Neural progenitor cell (in vitro differentiated cells): ENCODE measurements around the gene PDE3A. TPM values are rescaled to one million over a fixed set of nuclear protein-coding genes. Genes with fewer than 3 reads are reported as not detected.

Experiments used
- DNase-seq: peaks from one replicate; pipeline ENCODE4 v3.0.0-alpha.2; 2016; ENCODE audit warnings: low spot score
- H2AFZ ChIP-seq: fragments of 200-600 bp; sonication (generic); replicated peaks from 2 replicates; pipeline ENCODE4 v1.6.1; 2016; ENCODE audit warnings: antibody characterized with exemption
- H3F3A ChIP-seq: fragments of 200-600 bp; sonication (generic); 2 replicates; pipeline ENCODE4 v1.6.1; 2016; ENCODE audit warnings: antibody characterized with exemption, low read depth
- H3K27ac ChIP-seq: fragments of 200-600 bp; sonication (generic); 2 replicates; pipeline ENCODE4 v1.5.1; 2016; ENCODE audit warnings: mild to moderate bottlenecking
- H3K27me3 ChIP-seq: fragments of 200-600 bp; sonication (generic); 2 replicates; pipeline ENCODE4 v1.6.1; 2016; ENCODE audit warnings: mild to moderate bottlenecking, moderate library complexity
- H3K36me3 ChIP-seq: fragments of 200-600 bp; sonication (generic); 2 replicates; pipeline ENCODE4 v1.5.1; 2016
- H3K4me1 ChIP-seq: fragments of 200-600 bp; sonication (generic); 2 replicates; pipeline ENCODE4 v1.6.1; 2016; ENCODE audit warnings: mixed run types
- H3K4me2 ChIP-seq: fragments of 200-600 bp; sonication (generic); 2 replicates; pipeline ENCODE4 v1.6.1; 2016
- H3K4me3 ChIP-seq: fragments of 200-600 bp; sonication (generic); 2 replicates; pipeline ENCODE4 v1.5.1; 2016
- H3K79me2 ChIP-seq: fragments of 200-600 bp; sonication (generic); 2 replicates; pipeline ENCODE4 v1.6.1; 2016; ENCODE audit warnings: low read depth
- H3K9ac ChIP-seq: fragments of 200-600 bp; sonication (generic); 2 replicates; pipeline ENCODE4 v1.6.1; 2016
- H3K9me3 ChIP-seq: fragments of 200-600 bp; sonication (generic); 2 replicates; pipeline ENCODE4 v1.5.1; 2016; ENCODE audit warnings: low read depth
- H4K20me1 ChIP-seq: fragments of 200-600 bp; sonication (generic); 2 replicates; pipeline ENCODE4 v1.6.1; 2016; ENCODE audit warnings: low read depth
- H3K27ac Mint-ChIP-seq: 3 replicates; pipeline ENCODE4 v1.8.0; 2021; ENCODE audit warnings: mixed read lengths
- H3K27me3 Mint-ChIP-seq: 2 replicates; pipeline ENCODE4 v1.8.0; 2022; ENCODE audit warnings: low read depth, mild to moderate bottlenecking, inconsistent platforms, moderate library complexity, mixed read lengths; ENCODE audit not compliant: insufficient read depth
- H3K36me3 Mint-ChIP-seq: 3 replicates; pipeline ENCODE4 v1.8.0; 2021; ENCODE audit warnings: mixed read lengths
- H3K4me1 Mint-ChIP-seq: 3 replicates; pipeline ENCODE4 v1.8.0; 2021; ENCODE audit warnings: mixed read lengths
- H3K4me3 Mint-ChIP-seq: 3 replicates; pipeline ENCODE4 v1.8.0; 2021; ENCODE audit warnings: mild to moderate bottlenecking, moderate library complexity, mixed read lengths
- H3K9me3 Mint-ChIP-seq: 3 replicates; pipeline ENCODE4 v1.8.0; 2020; ENCODE audit warnings: mixed read lengths
- EZH2 ChIP-seq: fragments of 200-600 bp; sonication (generic); IDR thresholded peaks from 2 replicates; pipeline ENCODE4 v1.6.1; 2017; ENCODE audit warnings: antibody characterized with exemption, mild to moderate bottlenecking, moderate library complexity
- EZH2phosphoT487 ChIP-seq: fragments of 200-600 bp; sonication (generic); IDR thresholded peaks from 2 replicates; pipeline ENCODE4 v1.6.1; 2017; ENCODE audit warnings: antibody characterized with exemption
- total RNA-seq: library from RNA; depleted of rRNA; stranded (reverse); fragments of >200 nt; gene quantifications from 2 replicates; pipeline ENCODE4 v1.2.3, GENCODE V29; 2015; ENCODE audit warnings: low replicate concordance
- TF ChIP-seq, protein P1 (sequence below): fragments of 200-600 bp; sonication (generic); IDR thresholded peaks from 2 replicates; pipeline ENCODE4 v1.5.1; 2017; ENCODE audit warnings: antibody characterized with exemption, mild to moderate bottlenecking

The PDE3A gene
- total RNA-seq, 1 donor from 2014 or later = 0.47 TPM

DNA sequence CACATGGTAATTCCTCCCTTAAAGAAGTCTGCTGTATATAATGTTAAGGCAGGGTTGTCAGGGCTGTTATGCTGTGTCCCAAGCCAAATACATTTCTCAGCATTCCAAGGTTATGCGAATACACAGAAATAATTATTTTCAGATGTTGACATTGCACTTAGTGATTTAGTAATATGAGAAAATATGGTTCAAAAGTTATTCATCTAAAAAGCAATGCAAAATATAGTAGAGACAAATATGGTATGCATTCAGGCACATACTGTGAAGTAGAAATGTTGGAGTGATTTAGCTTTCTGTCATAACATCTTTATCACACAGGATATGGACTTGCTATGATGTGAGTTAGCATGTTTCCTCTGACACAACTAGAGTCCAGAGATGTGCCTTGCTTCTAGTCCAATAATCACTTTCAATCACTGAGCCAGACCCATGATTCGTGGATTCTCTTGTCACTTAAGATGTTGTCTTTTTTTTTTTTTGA is 70.0 kb downstream of the PDE3A start:
- no peak overlapping the region for H3K27ac ChIP-seq
- Mint-ChIP-seq H3K4me3 (no peak overlapping the region), H3K9me3 (no peaks in the 10 kb centered on the region), H3K4me1 (no peaks in the 10 kb centered on the region), H3K27me3 (peaks cover 2% of the 10 kb centered on the region), H3K36me3 (no peaks in the 10 kb centered on the region), H3K27ac (no peak overlapping the region)
- no peaks in the 10 kb centered on the region for H3K9me3 ChIP-seq
- no peaks in the 10 kb centered on the region for H3K36me3 ChIP-seq
- TF ChIP-seq, protein P1, sequence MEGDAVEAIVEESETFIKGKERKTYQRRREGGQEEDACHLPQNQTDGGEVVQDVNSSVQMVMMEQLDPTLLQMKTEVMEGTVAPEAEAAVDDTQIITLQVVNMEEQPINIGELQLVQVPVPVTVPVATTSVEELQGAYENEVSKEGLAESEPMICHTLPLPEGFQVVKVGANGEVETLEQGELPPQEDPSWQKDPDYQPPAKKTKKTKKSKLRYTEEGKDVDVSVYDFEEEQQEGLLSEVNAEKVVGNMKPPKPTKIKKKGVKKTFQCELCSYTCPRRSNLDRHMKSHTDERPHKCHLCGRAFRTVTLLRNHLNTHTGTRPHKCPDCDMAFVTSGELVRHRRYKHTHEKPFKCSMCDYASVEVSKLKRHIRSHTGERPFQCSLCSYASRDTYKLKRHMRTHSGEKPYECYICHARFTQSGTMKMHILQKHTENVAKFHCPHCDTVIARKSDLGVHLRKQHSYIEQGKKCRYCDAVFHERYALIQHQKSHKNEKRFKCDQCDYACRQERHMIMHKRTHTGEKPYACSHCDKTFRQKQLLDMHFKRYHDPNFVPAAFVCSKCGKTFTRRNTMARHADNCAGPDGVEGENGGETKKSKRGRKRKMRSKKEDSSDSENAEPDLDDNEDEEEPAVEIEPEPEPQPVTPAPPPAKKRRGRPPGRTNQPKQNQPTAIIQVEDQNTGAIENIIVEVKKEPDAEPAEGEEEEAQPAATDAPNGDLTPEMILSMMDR = no peak
- TF ChIP-seq EZH2 = no peak
- no peak for TF ChIP-seq EZH2phosphoT487
- no peaks in the 10 kb centered on the region for H3K27me3 ChIP-seq
- no peaks in the 10 kb centered on the region for H3K79me2 ChIP-seq
- no peak overlapping the region for H3K4me2 ChIP-seq
- H3K4me1 ChIP-seq = no peaks in the 10 kb centered on the region
- no peak overlapping the region for H3K9ac ChIP-seq
- H4K20me1 ChIP-seq = no peaks in the 10 kb centered on the region
- H2AFZ ChIP-seq = no peak overlapping the region
- H3K4me3 ChIP-seq = no peak overlapping the region
- DNase-seq = no peak
- no peaks in the 10 kb centered on the region for H3F3A ChIP-seq

DNA sequence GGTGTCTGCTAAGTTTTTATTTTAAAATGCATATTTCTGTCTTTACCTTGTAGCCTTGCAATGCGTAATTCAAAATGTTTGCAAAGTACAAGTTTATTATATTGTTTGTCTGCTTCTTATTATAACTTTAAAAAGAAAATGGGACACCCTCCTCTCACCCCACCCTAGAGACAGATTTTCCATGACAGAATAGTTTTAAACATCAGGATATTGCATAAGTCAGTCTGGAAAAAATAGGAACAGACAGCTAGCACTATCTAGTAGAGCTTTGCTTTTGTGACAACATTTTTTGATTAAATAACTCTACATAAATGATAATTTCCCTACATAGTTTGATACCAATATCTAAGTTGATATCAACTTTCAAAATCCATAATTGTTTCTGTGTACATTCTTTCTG is 71.3 kb downstream of the PDE3A start:
- no peaks in the 10 kb centered on the region for H4K20me1 ChIP-seq
- no peaks in the 10 kb centered on the region for H3K36me3 ChIP-seq
- Mint-ChIP-seq H3K27ac (no peak overlapping the region), H3K27me3 (peaks cover 2% of the 10 kb centered on the region), H3K4me3 (no peak overlapping the region), H3K4me1 (no peaks in the 10 kb centered on the region), H3K9me3 (no peaks in the 10 kb centered on the region), H3K36me3 (no peaks in the 10 kb centered on the region)
- no peak overlapping the region for H3K27ac ChIP-seq
- no peaks in the 10 kb centered on the region for H3K79me2 ChIP-seq
- no peaks in the 10 kb centered on the region for H3K9me3 ChIP-seq
- TF ChIP-seq EZH2phosphoT487 (no peak), EZH2 (no peak)
- TF ChIP-seq, protein P1 = no peak
- H3K4me3 ChIP-seq = no peak overlapping the region
- H3K27me3 ChIP-seq = no peaks in the 10 kb centered on the region
- H3F3A ChIP-seq = no peaks in the 10 kb centered on the region
- no peak overlapping the region for H3K4me2 ChIP-seq
- H2AFZ ChIP-seq = no peak overlapping the region
- H3K9ac ChIP-seq = no peak overlapping the region
- DNase-seq = no peak
- H3K4me1 ChIP-seq = peaks cover 13% of the 10 kb centered on the region

- H3K27me3 ChIP-seq = no peaks in the 10 kb centered on the region
- no peaks in the 10 kb centered on the region for H3K4me1 Mint-ChIP-seq
- no peak overlapping the region for H2AFZ ChIP-seq
- no peak overlapping the region for H3K27ac ChIP-seq
- no peak overlapping the region for H3K4me2 ChIP-seq
- H3K36me3 ChIP-seq = no peaks in the 10 kb centered on the region
- TF ChIP-seq EZH2 = no peak
- TF ChIP-seq, protein P1 = no peak
- no peak for TF ChIP-seq EZH2phosphoT487
- H4K20me1 ChIP-seq = no peaks in the 10 kb centered on the region
- no peaks in the 10 kb centered on the region for H3K9me3 Mint-ChIP-seq
- H3K4me1 ChIP-seq = peaks cover 16% of the 10 kb centered on the region
- no peaks in the 10 kb centered on the region for H3K79me2 ChIP-seq
- H3K27me3 Mint-ChIP-seq = peaks cover 2% of the 10 kb centered on the region
- no peak for DNase-seq
- H3K9ac ChIP-seq = no peak overlapping the region
- no peaks in the 10 kb centered on the region for H3K9me3 ChIP-seq
- no peaks in the 10 kb centered on the region for H3F3A ChIP-seq
- no peak overlapping the region for H3K27ac Mint-ChIP-seq
- H3K36me3 Mint-ChIP-seq = no peaks in the 10 kb centered on the region
- no peak overlapping the region for H3K4me3 Mint-ChIP-seq
- no peak overlapping the region for H3K4me3 ChIP-seq
Measured at GRCh38 chr12:20440408-20440807, 72.1 kb downstream of the PDE3A start.
